ENCODE data around the gene SEC31B.

The SEC31B gene

DNA sequence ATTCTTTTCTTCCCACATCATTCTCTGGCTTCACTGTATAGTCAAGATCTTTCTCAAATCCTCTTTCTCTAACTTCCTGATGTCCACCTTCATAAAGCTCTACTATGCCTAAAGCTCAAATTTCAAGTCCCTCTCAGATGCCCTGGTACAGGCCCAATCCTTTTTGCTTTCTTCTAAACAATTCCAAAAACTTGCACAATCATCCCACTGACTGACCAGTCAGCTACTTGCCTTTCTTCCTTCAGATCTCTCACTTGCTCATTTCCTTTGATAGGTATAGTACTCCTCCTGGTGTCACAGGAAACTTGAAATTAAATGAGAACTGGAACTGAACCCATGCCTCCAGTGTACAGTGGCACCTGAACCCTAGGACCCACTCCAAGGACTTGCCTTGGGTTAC lies 18.2 kb downstream of the SEC31B start:
- TF ChIP-seq NFIC (IDR thresholded peaks at IDR 0.05): no peak
- TF ChIP-seq TCF12 (IDR thresholded peaks at IDR 0.05; ENCODE audit: low read depth): no peak
- TF ChIP-seq YY1 (IDR thresholded peaks at IDR 0.05; ENCODE audit: low read depth): no peak
- TF ChIP-seq, protein P1, sequence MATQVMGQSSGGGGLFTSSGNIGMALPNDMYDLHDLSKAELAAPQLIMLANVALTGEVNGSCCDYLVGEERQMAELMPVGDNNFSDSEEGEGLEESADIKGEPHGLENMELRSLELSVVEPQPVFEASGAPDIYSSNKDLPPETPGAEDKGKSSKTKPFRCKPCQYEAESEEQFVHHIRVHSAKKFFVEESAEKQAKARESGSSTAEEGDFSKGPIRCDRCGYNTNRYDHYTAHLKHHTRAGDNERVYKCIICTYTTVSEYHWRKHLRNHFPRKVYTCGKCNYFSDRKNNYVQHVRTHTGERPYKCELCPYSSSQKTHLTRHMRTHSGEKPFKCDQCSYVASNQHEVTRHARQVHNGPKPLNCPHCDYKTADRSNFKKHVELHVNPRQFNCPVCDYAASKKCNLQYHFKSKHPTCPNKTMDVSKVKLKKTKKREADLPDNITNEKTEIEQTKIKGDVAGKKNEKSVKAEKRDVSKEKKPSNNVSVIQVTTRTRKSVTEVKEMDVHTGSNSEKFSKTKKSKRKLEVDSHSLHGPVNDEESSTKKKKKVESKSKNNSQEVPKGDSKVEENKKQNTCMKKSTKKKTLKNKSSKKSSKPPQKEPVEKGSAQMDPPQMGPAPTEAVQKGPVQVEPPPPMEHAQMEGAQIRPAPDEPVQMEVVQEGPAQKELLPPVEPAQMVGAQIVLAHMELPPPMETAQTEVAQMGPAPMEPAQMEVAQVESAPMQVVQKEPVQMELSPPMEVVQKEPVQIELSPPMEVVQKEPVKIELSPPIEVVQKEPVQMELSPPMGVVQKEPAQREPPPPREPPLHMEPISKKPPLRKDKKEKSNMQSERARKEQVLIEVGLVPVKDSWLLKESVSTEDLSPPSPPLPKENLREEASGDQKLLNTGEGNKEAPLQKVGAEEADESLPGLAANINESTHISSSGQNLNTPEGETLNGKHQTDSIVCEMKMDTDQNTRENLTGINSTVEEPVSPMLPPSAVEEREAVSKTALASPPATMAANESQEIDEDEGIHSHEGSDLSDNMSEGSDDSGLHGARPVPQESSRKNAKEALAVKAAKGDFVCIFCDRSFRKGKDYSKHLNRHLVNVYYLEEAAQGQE (IDR thresholded peaks at IDR 0.05; ENCODE audit: low read depth): no peak
- TF ChIP-seq, protein P2, sequence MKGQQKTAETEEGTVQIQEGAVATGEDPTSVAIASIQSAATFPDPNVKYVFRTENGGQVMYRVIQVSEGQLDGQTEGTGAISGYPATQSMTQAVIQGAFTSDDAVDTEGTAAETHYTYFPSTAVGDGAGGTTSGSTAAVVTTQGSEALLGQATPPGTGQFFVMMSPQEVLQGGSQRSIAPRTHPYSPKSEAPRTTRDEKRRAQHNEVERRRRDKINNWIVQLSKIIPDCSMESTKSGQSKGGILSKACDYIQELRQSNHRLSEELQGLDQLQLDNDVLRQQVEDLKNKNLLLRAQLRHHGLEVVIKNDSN (IDR thresholded peaks at IDR 0.05): no peak
- no peak for TF ChIP-seq ZBTB7A (IDR thresholded peaks at IDR 0.05; ENCODE audit: low read depth)
- no peak for TF ChIP-seq CREB1 (IDR thresholded peaks at IDR 0.05; ENCODE audit: low read depth)
- no peak for TF ChIP-seq EGR1 (IDR thresholded peaks at IDR 0.05)
- TF ChIP-seq, protein P3, sequence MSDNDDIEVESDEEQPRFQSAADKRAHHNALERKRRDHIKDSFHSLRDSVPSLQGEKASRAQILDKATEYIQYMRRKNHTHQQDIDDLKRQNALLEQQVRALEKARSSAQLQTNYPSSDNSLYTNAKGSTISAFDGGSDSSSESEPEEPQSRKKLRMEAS (IDR thresholded peaks at IDR 0.05): no peak
- TF ChIP-seq TEAD4 (IDR thresholded peaks at IDR 0.05): no peak
- no peak for TF ChIP-seq TAF1 (IDR thresholded peaks at IDR 0.05; ENCODE audit: low read depth)
- TF ChIP-seq CEBPB (IDR thresholded peaks at IDR 0.05): no peak
- TF ChIP-seq RAD21 (IDR thresholded peaks at IDR 0.05; ENCODE audit: low read depth): no peak
- TF ChIP-seq EP300 (IDR thresholded peaks at IDR 0.05; ENCODE audit: borderline replicate concordance): no peak
- no peak for TF ChIP-seq FOXM1 (IDR thresholded peaks at IDR 0.05; ENCODE audit: borderline replicate concordance, low read depth)

DNA sequence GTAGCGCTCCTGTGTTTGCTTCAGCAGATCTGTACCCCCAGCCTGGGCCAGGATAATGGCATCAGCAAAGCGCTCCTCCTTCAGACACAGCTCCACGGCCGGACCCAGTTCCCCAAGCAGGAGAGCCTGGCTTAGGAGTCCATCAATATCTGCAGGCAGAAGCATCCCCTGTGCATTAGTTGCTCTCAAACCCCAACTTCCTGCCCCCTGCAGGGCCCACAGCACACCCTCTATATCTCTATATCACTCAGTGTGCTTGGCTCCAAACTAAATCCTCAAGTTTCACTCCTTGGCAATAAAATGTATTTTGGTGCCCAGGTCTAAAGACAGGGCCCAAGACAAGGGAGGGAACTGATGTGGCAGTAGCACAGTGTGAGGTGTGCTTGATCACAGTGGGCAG lies 21.6 kb downstream of the SEC31B start:
- TF ChIP-seq EP300 (IDR thresholded peaks at IDR 0.05; ENCODE audit: borderline replicate concordance) (no peak), CREB1 (IDR thresholded peaks at IDR 0.05; ENCODE audit: low read depth) (no peak), FOXM1 (IDR thresholded peaks at IDR 0.05; ENCODE audit: borderline replicate concordance, low read depth) (no peak), TCF12 (IDR thresholded peaks at IDR 0.05; ENCODE audit: low read depth) (no peak), CEBPB (IDR thresholded peaks at IDR 0.05) (no peak), RAD21 (IDR thresholded peaks at IDR 0.05; ENCODE audit: low read depth) (no peak), TEAD4 (IDR thresholded peaks at IDR 0.05) (no peak), EGR1 (IDR thresholded peaks at IDR 0.05) (no peak), NFIC (IDR thresholded peaks at IDR 0.05) (no peak), ZBTB7A (IDR thresholded peaks at IDR 0.05; ENCODE audit: low read depth) (no peak)
- TF ChIP-seq, protein P1 (IDR thresholded peaks at IDR 0.05; ENCODE audit: low read depth): no peak
- TF ChIP-seq, protein P2 (IDR thresholded peaks at IDR 0.05): no peak

DNA sequence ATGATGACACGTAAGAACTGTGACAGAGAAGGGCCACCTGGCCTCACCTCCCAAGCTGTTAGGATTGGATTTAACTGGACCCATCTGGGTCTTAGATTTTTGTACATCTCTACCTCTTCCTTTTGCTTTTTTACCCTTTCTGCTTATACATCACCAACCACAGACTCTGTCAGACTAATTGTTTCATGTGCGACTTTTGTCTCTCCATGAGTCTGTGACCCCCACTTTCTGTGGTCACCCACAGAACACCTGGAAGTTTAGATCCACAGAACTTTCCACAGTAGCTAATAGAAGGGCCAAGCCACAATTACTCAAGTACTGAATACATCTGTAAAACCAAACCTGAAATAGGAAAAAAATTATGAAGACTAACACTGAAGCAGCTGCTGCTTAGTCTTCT lies 23.1 kb downstream of the SEC31B start:
- no peak for TF ChIP-seq TEAD4 (IDR thresholded peaks at IDR 0.05)
- TF ChIP-seq, protein P1 (IDR thresholded peaks at IDR 0.05; ENCODE audit: low read depth): no peak
- no peak for TF ChIP-seq CEBPB (IDR thresholded peaks at IDR 0.05)
- TF ChIP-seq TCF12 (IDR thresholded peaks at IDR 0.05; ENCODE audit: low read depth): no peak
- TF ChIP-seq ZBTB7A (IDR thresholded peaks at IDR 0.05; ENCODE audit: low read depth): no peak
- no peak for TF ChIP-seq YY1 (IDR thresholded peaks at IDR 0.05; ENCODE audit: low read depth)
- no peak for TF ChIP-seq EGR1 (IDR thresholded peaks at IDR 0.05)
- no peak for TF ChIP-seq NFIC (IDR thresholded peaks at IDR 0.05)
- TF ChIP-seq TAF1 (IDR thresholded peaks at IDR 0.05; ENCODE audit: low read depth): no peak
- TF ChIP-seq RAD21 (IDR thresholded peaks at IDR 0.05; ENCODE audit: low read depth): no peak
- TF ChIP-seq EP300 (IDR thresholded peaks at IDR 0.05; ENCODE audit: borderline replicate concordance): no peak
- TF ChIP-seq FOXM1 (IDR thresholded peaks at IDR 0.05; ENCODE audit: borderline replicate concordance, low read depth): no peak
- TF ChIP-seq, protein P2 (IDR thresholded peaks at IDR 0.05): no peak
- TF ChIP-seq, protein P3 (IDR thresholded peaks at IDR 0.05): no peak
- TF ChIP-seq CREB1 (IDR thresholded peaks at IDR 0.05; ENCODE audit: low read depth): no peak

DNA sequence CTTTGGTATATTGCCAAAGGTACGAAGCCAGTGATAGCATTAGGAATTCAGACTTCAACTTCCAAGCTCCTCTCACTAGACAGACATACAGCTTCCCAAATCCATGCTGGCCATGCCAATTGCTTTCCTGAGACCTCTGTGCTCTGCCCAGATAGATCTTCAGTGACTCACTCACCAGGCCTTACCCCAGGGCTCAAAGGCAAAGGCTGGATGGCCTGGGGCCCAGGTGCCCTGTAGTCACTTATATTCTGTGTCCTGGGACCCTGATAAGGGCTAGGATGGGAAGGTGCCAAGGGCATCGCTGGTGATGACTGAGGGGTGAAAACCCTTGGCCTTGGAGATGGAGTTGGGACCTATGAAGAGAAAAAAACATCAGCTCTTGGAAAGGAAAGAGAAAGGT lies 29.1 kb downstream of the SEC31B start:
- TF ChIP-seq TCF12 (IDR thresholded peaks at IDR 0.05; ENCODE audit: low read depth) (no peak), YY1 (IDR thresholded peaks at IDR 0.05; ENCODE audit: low read depth) (no peak), RAD21 (IDR thresholded peaks at IDR 0.05; ENCODE audit: low read depth) (no peak), TEAD4 (IDR thresholded peaks at IDR 0.05) (no peak), FOXM1 (IDR thresholded peaks at IDR 0.05; ENCODE audit: borderline replicate concordance, low read depth) (no peak), EGR1 (IDR thresholded peaks at IDR 0.05) (no peak), CREB1 (IDR thresholded peaks at IDR 0.05; ENCODE audit: low read depth) (no peak), NFIC (IDR thresholded peaks at IDR 0.05) (no peak), CEBPB (IDR thresholded peaks at IDR 0.05) (no peak), ZBTB7A (IDR thresholded peaks at IDR 0.05; ENCODE audit: low read depth) (no peak), EP300 (IDR thresholded peaks at IDR 0.05; ENCODE audit: borderline replicate concordance) (no peak), TAF1 (IDR thresholded peaks at IDR 0.05; ENCODE audit: low read depth) (no peak)
- TF ChIP-seq, protein P1 (IDR thresholded peaks at IDR 0.05; ENCODE audit: low read depth): no peak
- TF ChIP-seq, protein P3 (IDR thresholded peaks at IDR 0.05): no peak
- TF ChIP-seq, protein P2 (IDR thresholded peaks at IDR 0.05): no peak

All from Ishikawa (cell line).